Lower leg skin (tissue), 3 donors: Measurements from ENCODE around the gene DMD.

Experiments
- CTCF ChIP-seq, 3 donors: fragments of 450-650 bp; IDR thresholded peaks; one replicate each; pipeline ENCODE4 v1.5.1; 2016; ENCODE audit warnings: antibody characterized with exemption in 3 of 3, mild to moderate bottlenecking in 3 of 3, moderate library complexity in 2 of 3
- POLR2A ChIP-seq, 2 donors: fragments of 450-650 bp; IDR thresholded peaks; one replicate each; pipeline ENCODE4 v1.6.1; 2016 to 2017; ENCODE audit warnings: antibody characterized with exemption in 2 of 2, mild to moderate bottlenecking in 1 of 2, moderate library complexity in 1 of 2

GRCh38 chrX:33156152-33156726, 55.1 kb downstream of the DMD start:
- TF ChIP-seq CTCF (IDR thresholded peaks at IDR 0.05) = no peak
- no peak for TF ChIP-seq POLR2A (IDR thresholded peaks at IDR 0.05)
